ENCODE data around the gene CMIP.

Gene CMIP

GRCh38 chr16:81456523-81457325, 12.1 kb downstream of the CMIP start:
- Histone ChIP-seq H3K27ac (no peak overlapping the region), H3K9ac (no peak overlapping the region)
- no peak for TF ChIP-seq CTCF (IDR thresholded peaks at IDR 0.05)

GRCh38 chr16:81457326-81458133, 12.9 kb downstream of the CMIP start:
- Histone ChIP-seq H3K27ac (no peak overlapping the region), H3K9ac (no peak overlapping the region), H3K36me3 (ENCODE audit: control insufficient read depth, insufficient read depth, low read length) (no peaks in the 10 kb centered on the region), H3K4me3 (ENCODE audit: low read depth, low read length) (no peak overlapping the region), H2AFZ (no peak overlapping the region), H3K4me1 (no peaks in the 10 kb centered on the region), H3K4me2 (ENCODE audit: low read length) (no peak overlapping the region), H3K27me3 (ENCODE audit: control insufficient read depth, insufficient read depth, low read length) (no peaks in the 10 kb centered on the region), H3K79me2 (peaks cover 34% of the 10 kb centered on the region), H3K9me3 (ENCODE audit: control insufficient read depth, low read length) (no peaks in the 10 kb centered on the region)
- no peak for TF ChIP-seq CTCF (IDR thresholded peaks at IDR 0.05)

More at GRCh38 chr16:81456523-81457325, 12.1 kb downstream of the CMIP start:
- peaks cover 29% of the 10 kb centered on the region for H3K79me2 ChIP-seq
- H2AFZ ChIP-seq = no peak overlapping the region
- no peak overlapping the region for H3K4me2 ChIP-seq (ENCODE audit: low read length)
- no peaks in the 10 kb centered on the region for H3K27me3 ChIP-seq (ENCODE audit: control insufficient read depth, insufficient read depth, low read length)
- no peaks in the 10 kb centered on the region for H3K9me3 ChIP-seq (ENCODE audit: control insufficient read depth, low read length)
- no peaks in the 10 kb centered on the region for H3K4me1 ChIP-seq
- H3K4me3 ChIP-seq (ENCODE audit: low read depth, low read length) = no peak overlapping the region
- H3K36me3 ChIP-seq (ENCODE audit: control insufficient read depth, insufficient read depth, low read length) = no peaks in the 10 kb centered on the region

GRCh38 chr16:81458149-81458669, 13.6 kb downstream of the CMIP start:
- Histone ChIP-seq H3K9ac (no peak overlapping the region), H3K27ac (no peak overlapping the region), H3K4me1 (no peaks in the 10 kb centered on the region)

GRCh38 chr16:81458827-81459598, 14.4 kb downstream of the CMIP start:
- no peak overlapping the region for H3K4me2 ChIP-seq (ENCODE audit: low read length)
- H3K9ac ChIP-seq = no peak overlapping the region
- TF ChIP-seq CTCF (IDR thresholded peaks at IDR 0.05) = no peak
- H3K27ac ChIP-seq = no peak overlapping the region
- H3K79me2 ChIP-seq = peaks cover 32% of the 10 kb centered on the region
- H3K4me1 ChIP-seq = no peaks in the 10 kb centered on the region
- H3K27me3 ChIP-seq (ENCODE audit: control insufficient read depth, insufficient read depth, low read length) = no peaks in the 10 kb centered on the region
- H3K9me3 ChIP-seq (ENCODE audit: control insufficient read depth, low read length) = no peaks in the 10 kb centered on the region
- no peaks in the 10 kb centered on the region for H3K36me3 ChIP-seq (ENCODE audit: control insufficient read depth, insufficient read depth, low read length)
- H2AFZ ChIP-seq = no peak overlapping the region
- no peak overlapping the region for H3K4me3 ChIP-seq (ENCODE audit: low read depth, low read length)

More at GRCh38 chr16:81458149-81458669, 13.6 kb downstream of the CMIP start:
- H3K9me3 ChIP-seq (ENCODE audit: control insufficient read depth, low read length) = no peaks in the 10 kb centered on the region
- no peaks in the 10 kb centered on the region for H3K36me3 ChIP-seq (ENCODE audit: control insufficient read depth, insufficient read depth, low read length)
- no peak overlapping the region for H3K4me3 ChIP-seq (ENCODE audit: low read depth, low read length)
- H3K27me3 ChIP-seq (ENCODE audit: control insufficient read depth, insufficient read depth, low read length) = no peaks in the 10 kb centered on the region
- peaks cover 30% of the 10 kb centered on the region for H3K79me2 ChIP-seq
- no peak overlapping the region for H3K4me2 ChIP-seq (ENCODE audit: low read length)
- no peak overlapping the region for H2AFZ ChIP-seq
- TF ChIP-seq CTCF (IDR thresholded peaks at IDR 0.05) = no peak

All from parathyroid adenoma (tissue), 2 donors.